ENCODE data around the gene GPR25.
"Not testable (repeated sequence)": the region's sequence is repeated elsewhere in the genome, so short reads cannot be mapped to it uniquely, and the experiment has no call there.

The GPR25 gene

DNA sequence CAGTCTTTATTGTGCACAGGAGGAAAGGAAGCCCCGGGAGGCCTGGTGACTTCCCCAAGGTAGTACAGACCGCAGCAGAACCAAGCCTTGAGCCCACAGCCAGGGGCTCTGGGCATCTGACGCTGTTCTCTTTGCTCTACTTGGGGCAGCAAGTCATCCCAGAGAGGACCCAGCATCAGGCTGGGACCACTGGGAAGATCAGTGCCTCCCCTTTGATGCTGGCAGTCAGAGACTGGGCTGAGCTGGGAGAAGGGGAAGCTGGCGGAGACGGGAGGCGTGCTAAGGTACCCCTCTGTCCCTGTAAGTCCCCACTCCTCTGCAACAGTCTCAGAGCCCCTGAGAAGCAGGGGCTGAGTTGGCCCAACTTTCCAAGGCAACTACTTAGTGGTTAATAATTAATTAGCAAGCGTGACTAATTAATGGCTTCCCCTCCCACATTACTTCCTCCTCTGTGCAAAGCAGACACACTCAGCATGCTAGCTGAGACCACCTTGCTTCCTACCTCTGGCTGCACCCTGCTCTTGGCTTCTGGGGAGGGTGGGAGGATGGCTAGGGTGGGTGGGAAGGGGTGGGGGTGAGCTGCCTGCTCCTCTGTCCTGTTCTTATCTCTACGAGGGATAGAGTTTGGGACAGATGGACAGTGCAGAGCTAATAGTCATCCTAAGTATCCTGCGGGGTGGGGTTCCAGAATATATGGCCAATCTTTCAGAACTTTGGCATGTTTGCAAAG lies 23.2 kb downstream of the GPR25 start:
- no peak for DNase-seq

GRCh38 chr1:200896531-200897196 lies 23.9 kb downstream of the GPR25 start:
- no peak for DNase-seq

DNA sequence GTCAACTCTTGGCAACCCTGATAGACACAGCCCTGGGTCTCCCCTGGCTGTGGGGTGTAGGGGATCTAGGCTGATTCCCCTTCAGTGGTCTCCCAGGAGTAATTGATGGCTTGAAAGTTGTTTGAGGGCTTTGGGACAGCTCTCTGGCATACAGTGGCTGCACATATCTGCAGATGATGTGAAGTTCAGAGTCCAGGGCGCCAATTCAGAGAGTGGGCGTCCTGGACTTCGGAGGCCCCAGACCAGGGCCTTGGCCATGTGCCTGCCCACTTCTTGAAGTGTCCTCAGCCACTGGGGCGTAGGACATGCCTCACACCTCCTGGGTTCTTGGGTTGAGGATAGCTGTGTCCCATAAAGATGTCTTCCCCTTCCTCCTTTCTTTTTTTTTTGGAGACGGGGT lies 24.5 kb downstream of the GPR25 start:
- DNase-seq = no peak

DNA sequence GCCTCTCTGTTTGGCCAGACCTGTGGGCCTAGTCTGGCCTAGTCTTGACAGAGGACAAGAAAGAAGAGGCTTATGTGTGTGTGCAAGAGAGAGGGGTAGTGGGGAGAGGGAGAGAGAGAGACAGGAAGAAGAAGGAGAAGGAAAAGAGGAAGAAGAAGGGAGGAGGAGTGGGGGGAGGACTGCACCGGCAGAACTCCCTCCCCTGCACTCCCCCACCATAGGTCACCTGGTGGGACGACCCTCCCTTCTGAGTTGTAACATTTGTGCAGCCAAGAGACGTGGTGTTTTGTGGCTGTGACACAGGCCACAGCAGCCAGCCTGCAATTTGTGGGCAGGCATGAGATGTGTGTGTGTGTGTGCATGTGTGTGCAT lies 26.2 kb downstream of the GPR25 start:
- no peak for DNase-seq

DNA sequence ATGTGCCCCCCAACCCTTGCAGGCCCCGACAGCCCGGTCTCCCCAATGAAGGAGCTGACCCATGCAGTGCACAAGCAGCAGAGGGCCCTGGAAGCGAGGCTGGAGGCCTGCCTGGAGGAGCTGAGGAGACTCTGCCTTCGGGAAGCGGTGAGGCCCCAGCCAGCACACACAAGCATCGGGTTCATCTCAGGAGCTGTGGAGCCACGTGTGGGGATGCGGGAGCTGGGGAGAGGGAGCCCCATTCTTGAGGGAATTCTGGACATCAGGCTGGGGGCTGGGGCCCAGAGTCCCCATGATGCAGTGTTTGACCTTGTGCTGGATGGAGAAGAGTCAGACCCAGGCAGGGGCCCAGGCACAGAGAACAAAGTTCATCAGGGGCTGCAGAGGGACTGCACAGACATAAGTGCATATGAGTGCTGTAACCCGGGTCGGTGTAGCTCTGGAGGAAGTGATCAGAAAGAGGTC lies 26.7 kb downstream of the GPR25 start:
- DNase-seq = no peak

GRCh38 chr1:200899954-200900867 lies 27.4 kb downstream of the GPR25 start:
- DNase-seq = no peak

DNA sequence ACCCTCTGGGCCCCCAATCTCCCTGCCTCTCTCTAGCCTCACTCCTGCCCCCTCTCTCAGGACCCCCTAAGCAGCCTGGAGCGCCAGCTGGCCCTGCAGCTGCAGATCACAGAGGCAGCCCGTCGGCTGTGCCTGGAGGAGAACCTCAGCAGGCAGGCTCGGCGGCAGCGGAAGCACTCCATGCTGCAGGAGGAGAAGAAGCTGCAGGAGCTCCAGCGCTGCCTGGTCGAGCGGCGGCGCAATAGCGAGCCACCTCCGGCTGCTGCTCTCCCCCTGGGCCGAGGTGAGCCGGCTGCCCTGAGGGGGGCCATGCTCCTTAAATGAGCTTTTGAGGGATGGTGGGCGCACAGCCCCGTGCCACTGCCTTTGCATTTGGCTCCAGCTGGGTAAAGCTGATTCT lies 28.1 kb downstream of the GPR25 start:
- DNase-seq = no peak

DNA sequence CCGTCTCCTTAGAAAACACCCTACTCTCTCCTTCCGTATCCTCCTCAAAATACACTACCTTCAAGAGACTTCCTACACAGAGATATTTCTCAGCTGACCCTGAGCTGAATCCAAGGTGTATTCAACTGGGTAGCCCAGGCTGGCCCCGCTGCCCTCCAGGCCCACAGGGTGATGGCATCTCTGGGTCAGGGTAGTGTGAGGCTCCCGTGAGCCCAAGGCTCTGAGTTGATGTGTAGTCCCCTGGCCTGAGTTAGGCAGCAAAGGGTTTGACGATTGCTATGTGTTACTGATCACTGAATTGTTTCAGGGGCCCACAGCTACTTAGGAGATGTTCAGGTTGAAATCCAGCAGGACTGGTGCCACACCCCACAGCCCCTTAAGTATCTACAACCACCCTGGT lies 28.6 kb downstream of the GPR25 start:
- no peak for DNase-seq

- no peak for DNase-seq
Measured at GRCh38 chr1:200901796-200902444, 29.1 kb downstream of the GPR25 start.

- DNase-seq = no peak
Measured at GRCh38 chr1:200903793-200904192, 31.0 kb downstream of the GPR25 start.

DNA sequence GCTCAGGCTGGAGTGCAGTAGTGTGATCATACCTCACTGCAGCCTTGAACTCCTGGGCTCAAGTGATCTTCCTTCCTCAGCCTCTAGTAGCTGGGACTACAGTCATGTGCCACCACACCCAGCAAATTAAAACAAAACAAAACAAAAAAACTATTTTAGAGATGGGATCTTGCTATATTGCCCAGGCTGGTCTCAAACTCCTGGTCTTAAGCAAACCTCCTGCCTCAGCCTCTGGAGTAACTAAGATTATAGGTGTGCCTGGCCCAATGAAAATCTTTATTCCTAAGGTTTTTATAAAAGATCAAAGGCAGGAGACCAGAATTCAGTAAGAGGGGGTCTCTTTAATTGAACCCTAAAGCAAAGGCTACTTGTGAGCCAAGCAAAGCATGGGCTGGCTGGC lies 32.0 kb downstream of the GPR25 start:
- no peak for DNase-seq

DNA sequence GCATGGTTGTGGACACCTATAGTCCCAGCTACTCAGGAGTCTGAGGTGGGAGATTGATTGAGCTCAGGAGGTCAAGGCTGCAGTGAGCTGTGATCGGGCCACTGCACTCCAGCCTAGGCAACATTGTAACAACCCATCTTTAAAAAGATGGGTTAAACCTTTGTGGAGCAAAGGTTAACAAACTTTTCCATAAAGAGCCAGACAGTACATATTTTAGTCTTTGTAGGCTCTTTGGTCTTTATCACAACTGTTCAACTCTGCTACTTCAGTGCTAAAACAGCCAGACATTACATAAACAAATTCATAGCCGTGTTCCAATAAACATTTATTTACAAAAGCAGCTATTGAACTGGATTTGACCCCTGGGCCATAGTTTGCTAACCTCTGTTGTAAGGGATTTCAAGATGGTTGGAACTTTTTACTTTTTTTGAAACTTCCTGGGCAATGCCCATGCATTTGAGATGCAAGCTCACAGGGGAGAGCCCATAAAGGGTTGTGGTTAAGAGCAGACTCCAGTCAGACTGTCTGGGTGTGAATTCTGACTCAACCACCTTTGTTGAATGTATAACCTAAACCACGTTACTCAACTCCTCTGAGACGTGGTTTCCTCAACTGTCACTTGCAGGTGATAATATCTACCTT lies 32.8 kb downstream of the GPR25 start:
- peak; percentile 25 for DNase-seq

DNA sequence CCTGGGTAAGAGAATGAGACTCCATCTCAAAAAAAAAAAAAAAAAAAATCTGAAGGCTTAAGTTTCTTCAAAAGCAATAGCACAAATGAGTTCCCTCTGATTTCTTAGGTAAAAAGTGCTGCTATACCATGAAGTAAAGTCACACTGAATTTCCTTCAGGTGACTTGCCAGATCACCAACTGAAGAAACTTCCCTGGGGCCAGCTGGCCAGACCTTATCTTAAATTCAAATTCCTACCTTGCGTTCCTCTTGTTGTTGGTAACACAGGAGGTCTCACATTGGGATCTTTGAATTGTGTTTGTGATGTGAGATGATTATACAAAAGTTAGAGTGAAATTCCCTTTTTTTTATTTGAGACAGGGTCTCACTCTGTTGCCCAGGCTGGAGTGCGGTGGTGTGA lies 33.7 kb downstream of the GPR25 start:
- DNase-seq = no peak

DNA sequence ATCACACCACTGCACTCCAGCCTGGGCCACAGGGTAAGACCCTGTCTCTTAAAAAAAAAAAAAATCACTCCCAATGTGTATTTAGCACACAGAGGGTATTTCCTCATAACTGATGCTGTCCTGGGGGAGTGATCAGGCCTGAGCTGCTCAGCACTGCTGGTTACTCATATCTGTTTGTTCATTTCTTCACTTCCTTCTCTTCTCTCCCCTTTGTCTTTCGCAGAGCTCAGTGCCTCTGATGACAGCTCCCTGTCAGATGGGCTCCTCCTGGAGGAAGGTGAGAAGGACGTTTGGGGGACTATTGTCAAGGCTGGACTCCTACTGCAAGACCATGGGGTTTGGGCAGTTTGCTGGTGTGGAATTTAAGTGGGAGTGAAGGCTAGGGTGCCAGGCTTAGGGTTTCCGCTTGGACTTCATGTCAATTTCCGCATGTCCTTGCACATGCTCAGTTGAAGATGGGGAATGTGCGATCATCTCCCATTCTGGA lies 34.9 kb downstream of the GPR25 start:
- no peak for DNase-seq

DNA sequence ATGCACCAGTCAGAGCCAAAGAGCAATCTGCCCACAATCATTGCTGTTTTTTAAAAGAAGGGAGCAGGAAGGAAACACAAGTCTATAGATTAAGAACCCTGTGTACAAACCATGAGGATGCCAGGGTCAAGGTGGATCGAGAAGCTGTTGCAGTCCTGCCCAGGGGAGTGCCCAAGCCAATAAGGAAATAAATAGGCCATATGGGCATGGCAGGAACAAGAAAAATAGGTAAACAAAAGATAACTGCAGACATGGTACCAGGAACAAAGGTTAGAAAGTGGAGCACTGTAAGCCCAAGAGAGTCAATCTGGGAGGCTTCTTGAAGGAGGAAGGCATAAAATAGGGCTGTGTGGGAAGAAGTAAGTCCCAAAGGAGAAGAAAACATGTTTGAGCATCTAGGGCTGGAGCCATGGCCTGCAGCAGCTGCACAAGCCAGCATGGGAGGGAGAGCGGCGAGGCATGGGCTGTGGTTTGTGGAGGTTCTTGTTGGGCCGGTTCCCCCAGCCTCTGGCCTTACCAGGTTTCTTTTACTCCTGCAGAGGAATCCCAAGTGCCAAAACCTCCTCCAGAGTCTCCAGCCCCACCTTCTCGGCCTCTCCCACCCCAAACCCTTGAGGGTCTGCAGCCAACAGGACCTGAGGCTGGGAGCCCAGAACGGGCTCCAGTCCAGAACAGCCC lies 35.5 kb downstream of the GPR25 start:
- DNase-seq = no peak

DNA sequence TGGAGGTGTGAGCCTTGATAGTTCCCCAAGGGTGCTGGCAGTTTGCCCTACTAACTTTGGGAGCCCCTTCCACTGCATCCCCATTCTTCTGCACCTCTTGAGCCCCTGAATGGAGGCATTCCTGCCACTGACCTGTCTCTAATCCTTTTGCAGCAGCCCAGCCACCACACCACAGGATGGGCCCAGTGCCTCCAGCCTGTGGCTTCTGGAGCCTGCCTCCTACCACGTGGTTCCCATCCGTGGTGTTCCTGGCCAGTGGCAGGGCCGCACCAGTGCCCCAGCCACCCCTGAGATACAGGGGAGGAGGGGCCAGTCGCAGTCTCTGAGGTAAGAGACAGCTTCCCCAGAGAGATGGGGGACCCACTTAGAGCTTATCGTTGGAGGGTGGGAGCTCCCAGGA lies 36.3 kb downstream of the GPR25 start:
- DNase-seq = no peak

GRCh38 chr1:200909757-200910239 lies 37.0 kb downstream of the GPR25 start:
- no peak for DNase-seq

- DNase-seq = no peak
Measured at GRCh38 chr1:200911361-200911760, 38.6 kb downstream of the GPR25 start.

GRCh38 chr1:200911936-200912335 lies 39.2 kb downstream of the GPR25 start:
- not testable (repeated sequence) for DNase-seq

GRCh38 chr1:200912737-200913407 lies 40.1 kb downstream of the GPR25 start:
- no peak for DNase-seq

GRCh38 chr1:200916152-200916551 lies 43.4 kb downstream of the GPR25 start:
- DNase-seq = no peak
